Transverse colon (tissue), 4 donors: ENCODE data around the gene NPAS3. TPM values are rescaled to one million over a fixed set of nuclear protein-coding genes. Genes with fewer than 3 reads are reported as not detected.

Experiments
- DNase-seq: peaks from one replicate; pipeline ENCODE4 v3.0.0-alpha.2; 2019
- H3K27ac ChIP-seq, 4 donors: fragments of 200-600 bp; sonication (generic); 2 replicates each; pipeline ENCODE4 v1.5.1; 2016 to 2018; ENCODE audit warnings: inconsistent platforms in 4 of 4
- H3K27me3 ChIP-seq: fragments of 200-600 bp; sonication (generic); 2 replicates; pipeline ENCODE4 v1.5.1; 2017; ENCODE audit warnings: inconsistent platforms
- H3K36me3 ChIP-seq, 4 donors: fragments of 200-600 bp; sonication (generic); 2 replicates each; pipeline ENCODE4 v1.5.1; 2017 to 2019; ENCODE audit warnings: inconsistent platforms in 4 of 4
- H3K4me1 ChIP-seq, 4 donors: fragments of 200-600 bp; sonication (generic); 2 replicates each; pipeline ENCODE4 v1.5.1; 2017 to 2020; ENCODE audit warnings: inconsistent platforms in 4 of 4
- H3K4me3 ChIP-seq, 4 donors: fragments of 200-600 bp; sonication (generic); 1 replicate in 1 of 4; 2 replicates in 3 of 4; pipeline versions ENCODE4 v1.5.1 to v1.6.1; 2017 to 2019; ENCODE audit warnings: inconsistent platforms in 4 of 4
- H3K9me3 ChIP-seq, 2 donors: fragments of 200-600 bp; sonication (generic); 2 replicates each; pipeline ENCODE4 v1.5.1; 2017 to 2019; ENCODE audit warnings: inconsistent platforms in 2 of 2
- EP300 ChIP-seq: sonication (generic); formaldehyde crosslinking; IDR thresholded peaks from one replicate; pipeline ENCODE4 v1.6.1; 2017; ENCODE audit warnings: antibody characterized with exemption, low read depth
- POLR2A ChIP-seq: fragments of 450-650 bp; IDR thresholded peaks from one replicate; pipeline ENCODE4 v1.6.1; 2016; ENCODE audit warnings: antibody characterized with exemption, mild to moderate bottlenecking, moderate library complexity
- POLR2AphosphoS5 ChIP-seq, 3 donors: sonication (generic); formaldehyde crosslinking; IDR thresholded peaks; one replicate each; pipeline ENCODE4 v1.6.1; 2016; ENCODE audit warnings: antibody characterized with exemption in 3 of 3
- WGBS, 2 donors: methylation state at CpG; one replicate each; pipeline ENCODE4 v1.1.5; 2018; ENCODE audit warnings: low coverage in 1 of 2; 5-methylcytosine and 5-hydroxymethylcytosine counted together
- in situ Hi-C, 4 donors: fragments of 200-750 bp; cut with MboI; loops; one replicate each; pipeline versions ENCODE4 v1.15.0 to v1.15.1; 2017; ENCODE audit warnings: low sequenced_read_pairs in 3 of 4, low pct_ligation_motif_present in 1 of 4, low pct_unique_long_range_greater_than_20kb in 1 of 4
- intact Hi-C: fragments of 100-400 bp; cut with DNase I; formaldehyde crosslinking; loops from one replicate; pipeline ENCODE4 v1.15.1; 2023; ENCODE audit warnings: low total_unique reads
- total RNA-seq, 4 donors: library from RNA; depleted of rRNA; stranded (reverse); fragments of >200 nt; gene quantifications; one replicate each; pipeline ENCODE4 v1.1.0, GENCODE V29; 2016
- TF ChIP-seq, protein P1 (sequence below), 5 experiments: fragments of 200-600 bp in 3 of 5; fragments of 450-650 bp in 2 of 5; sonication (generic) in 3 of 5; IDR thresholded peaks; 1 replicate in 2 of 5; 2 replicates in 3 of 5; pipeline ENCODE4 v1.5.1; 2016 to 2017; ENCODE audit warnings: antibody characterized with exemption in 5 of 5, inconsistent platforms in 3 of 5, mild to moderate bottlenecking in 2 of 5, moderate library complexity in 1 of 5

The NPAS3 gene
- total RNA-seq, 4 donors from 2014 or later: 0.96 to 6.4 (median 1.8) TPM

DNA sequence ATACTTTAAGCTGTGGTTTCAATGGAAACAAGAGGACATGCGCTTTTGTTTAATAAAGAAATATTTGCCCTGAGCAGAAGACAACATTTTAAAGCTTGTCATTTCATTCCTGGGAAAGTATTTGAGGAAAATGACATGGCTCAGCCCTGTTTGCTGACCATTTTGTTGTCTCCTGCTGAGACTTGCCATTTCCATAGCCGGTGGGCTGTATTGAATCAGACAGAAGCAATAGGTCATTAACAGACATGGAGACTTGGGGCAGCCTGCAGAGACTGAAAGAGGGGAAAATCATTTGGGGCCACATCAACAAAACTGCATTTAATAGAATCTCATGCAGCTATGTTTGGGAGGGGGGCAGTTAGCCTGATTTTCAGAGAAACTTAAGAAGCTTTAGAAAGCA lies 443.0 kb downstream of the NPAS3 start:
- no peaks in the 10 kb centered on the region for H3K36me3 ChIP-seq
- 44% methylated on average over 2 of the region's 2 CpGs for WGBS, 2 donors
- no peaks in the 10 kb centered on the region for H3K4me1 ChIP-seq
- intact Hi-C loops: no loop called here
- no peak overlapping the region for H3K27ac ChIP-seq
- TF ChIP-seq POLR2A (no peak), EP300 (no peak), POLR2AphosphoS5 (IDR thresholded peaks at IDR 0.05) (no peak)
- TF ChIP-seq, protein P1, sequence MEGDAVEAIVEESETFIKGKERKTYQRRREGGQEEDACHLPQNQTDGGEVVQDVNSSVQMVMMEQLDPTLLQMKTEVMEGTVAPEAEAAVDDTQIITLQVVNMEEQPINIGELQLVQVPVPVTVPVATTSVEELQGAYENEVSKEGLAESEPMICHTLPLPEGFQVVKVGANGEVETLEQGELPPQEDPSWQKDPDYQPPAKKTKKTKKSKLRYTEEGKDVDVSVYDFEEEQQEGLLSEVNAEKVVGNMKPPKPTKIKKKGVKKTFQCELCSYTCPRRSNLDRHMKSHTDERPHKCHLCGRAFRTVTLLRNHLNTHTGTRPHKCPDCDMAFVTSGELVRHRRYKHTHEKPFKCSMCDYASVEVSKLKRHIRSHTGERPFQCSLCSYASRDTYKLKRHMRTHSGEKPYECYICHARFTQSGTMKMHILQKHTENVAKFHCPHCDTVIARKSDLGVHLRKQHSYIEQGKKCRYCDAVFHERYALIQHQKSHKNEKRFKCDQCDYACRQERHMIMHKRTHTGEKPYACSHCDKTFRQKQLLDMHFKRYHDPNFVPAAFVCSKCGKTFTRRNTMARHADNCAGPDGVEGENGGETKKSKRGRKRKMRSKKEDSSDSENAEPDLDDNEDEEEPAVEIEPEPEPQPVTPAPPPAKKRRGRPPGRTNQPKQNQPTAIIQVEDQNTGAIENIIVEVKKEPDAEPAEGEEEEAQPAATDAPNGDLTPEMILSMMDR (IDR thresholded peaks at IDR 0.05): no peak
- DNase-seq: no peak
- no peak overlapping the region for H3K4me3 ChIP-seq
- in situ Hi-C loops: no loop called here
- no peaks in the 10 kb centered on the region for H3K9me3 ChIP-seq
- H3K27me3 ChIP-seq: no peaks in the 10 kb centered on the region

DNA sequence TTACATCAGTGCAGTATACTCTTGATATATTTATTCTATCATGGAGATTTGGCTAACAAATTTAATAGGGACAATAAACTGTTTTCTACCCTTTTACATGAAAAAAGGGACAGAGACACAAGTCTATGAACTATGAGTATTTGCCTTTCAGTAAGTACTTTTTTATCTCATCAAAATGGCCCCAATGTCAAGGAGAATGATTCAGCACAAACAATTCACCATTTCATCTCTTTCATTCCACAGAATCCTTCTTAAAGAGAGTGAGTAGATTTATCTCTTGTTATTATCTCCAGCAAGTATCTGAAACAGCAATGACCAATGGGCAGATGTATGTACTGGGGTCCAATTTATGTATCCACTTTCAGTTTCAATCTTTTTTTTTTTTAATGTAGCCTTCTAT lies 447.5 kb downstream of the NPAS3 start:
- no peaks in the 10 kb centered on the region for H3K27me3 ChIP-seq
- no peaks in the 10 kb centered on the region for H3K36me3 ChIP-seq
- no peaks in the 10 kb centered on the region for H3K9me3 ChIP-seq
- DNase-seq: no peak
- H3K4me1 ChIP-seq: no peaks in the 10 kb centered on the region
- intact Hi-C loops (no loop called here), in situ Hi-C loops (no loop called here)
- H3K27ac ChIP-seq: no peak overlapping the region
- TF ChIP-seq, protein P1 (IDR thresholded peaks at IDR 0.05): no peak
- TF ChIP-seq EP300: no peak
- no peak for TF ChIP-seq POLR2AphosphoS5 (IDR thresholded peaks at IDR 0.05)
- TF ChIP-seq POLR2A: no peak
- H3K4me3 ChIP-seq: no peak overlapping the region

DNA sequence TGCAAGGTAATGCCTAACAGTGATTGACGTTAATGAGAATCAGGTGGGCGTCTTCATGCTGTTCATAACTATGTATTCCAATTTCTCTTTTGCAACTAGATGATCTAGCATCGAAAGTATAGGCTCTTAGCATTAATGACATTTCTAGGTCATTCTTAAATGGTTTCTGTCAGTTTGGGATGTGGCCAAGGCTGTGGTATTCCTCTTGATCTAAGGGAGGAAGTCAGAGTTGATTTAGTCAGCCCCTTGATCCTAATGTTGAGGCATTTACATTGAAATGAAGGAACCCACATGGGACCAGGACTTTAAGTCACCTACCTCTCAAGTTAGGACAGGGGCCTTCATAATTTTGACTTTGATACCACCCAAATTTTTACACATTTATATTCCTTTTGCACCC lies 448.1 kb downstream of the NPAS3 start:
- Histone ChIP-seq H3K4me1 (no peaks in the 10 kb centered on the region), H3K4me3 (no peak overlapping the region), H3K36me3 (no peaks in the 10 kb centered on the region), H3K27me3 (no peaks in the 10 kb centered on the region), H3K27ac (no peak overlapping the region), H3K9me3 (no peaks in the 10 kb centered on the region)
- whole genome bisulfite sequencing, 2 donors: 79 to 92% methylated on average over 3 of the region's 3 CpGs
- in situ Hi-C loops: no loop called here
- TF ChIP-seq POLR2AphosphoS5 (IDR thresholded peaks at IDR 0.05): no peak
- no peak for TF ChIP-seq EP300
- TF ChIP-seq, protein P1 (IDR thresholded peaks at IDR 0.05): no peak
- no peak for TF ChIP-seq POLR2A
- intact Hi-C loops: no loop called here
- DNase-seq: no peak

- Histone ChIP-seq H3K36me3 (no peaks in the 10 kb centered on the region), H3K9me3 (no peaks in the 10 kb centered on the region), H3K4me3 (no peak overlapping the region), H3K4me1 (no peaks in the 10 kb centered on the region), H3K27me3 (no peaks in the 10 kb centered on the region), H3K27ac (no peak overlapping the region)
- intact Hi-C loops: no loop called here
- TF ChIP-seq POLR2A: no peak
- TF ChIP-seq, protein P1 (IDR thresholded peaks at IDR 0.05): no peak
- no peak for TF ChIP-seq POLR2AphosphoS5 (IDR thresholded peaks at IDR 0.05)
- no peak for TF ChIP-seq EP300
- no peak for DNase-seq
- 62 to 100% methylated on average over 1 to 2 of the region's 2 CpGs for WGBS, 2 donors
- in situ Hi-C loops: no loop called here
Measured at GRCh38 chr14:33390335-33390734, 451.7 kb downstream of the NPAS3 start.
